AG20443 (cell line): Measurements from ENCODE around the gene NCOR1.
A peak's percentile ranks its signal among the peaks of the same experiment; 100 is the strongest.
"Not testable (repeated sequence)": the region's sequence is repeated elsewhere in the genome, so short reads cannot be mapped to it uniquely, and the experiment has no call there.

Source experiments
- DNase-seq: peaks from one replicate; pipeline ENCODE4 v3.0.0; 2012; ENCODE audit warnings: low spot score, mixed read lengths

NCOR1 gene

DNA sequence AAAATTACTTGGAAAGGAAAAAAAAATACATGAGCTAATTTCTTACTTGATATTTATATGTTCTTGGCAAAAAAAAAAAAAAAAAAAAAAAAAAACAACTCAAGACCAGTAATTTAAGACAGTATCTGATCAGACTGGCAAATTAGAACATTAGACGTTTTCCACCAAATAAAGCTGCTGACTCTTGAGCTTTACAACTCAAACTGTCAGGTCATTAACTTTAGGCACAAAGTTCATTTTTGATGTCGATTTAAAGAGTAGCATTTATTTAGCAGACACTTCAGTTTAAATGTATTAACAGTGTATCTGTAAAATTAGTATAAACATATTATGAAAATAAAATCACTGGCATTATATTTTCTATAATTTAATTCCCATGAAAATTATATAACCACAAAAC is 66.7 kb downstream of the NCOR1 start:
- DNase-seq, result no peak

DNA sequence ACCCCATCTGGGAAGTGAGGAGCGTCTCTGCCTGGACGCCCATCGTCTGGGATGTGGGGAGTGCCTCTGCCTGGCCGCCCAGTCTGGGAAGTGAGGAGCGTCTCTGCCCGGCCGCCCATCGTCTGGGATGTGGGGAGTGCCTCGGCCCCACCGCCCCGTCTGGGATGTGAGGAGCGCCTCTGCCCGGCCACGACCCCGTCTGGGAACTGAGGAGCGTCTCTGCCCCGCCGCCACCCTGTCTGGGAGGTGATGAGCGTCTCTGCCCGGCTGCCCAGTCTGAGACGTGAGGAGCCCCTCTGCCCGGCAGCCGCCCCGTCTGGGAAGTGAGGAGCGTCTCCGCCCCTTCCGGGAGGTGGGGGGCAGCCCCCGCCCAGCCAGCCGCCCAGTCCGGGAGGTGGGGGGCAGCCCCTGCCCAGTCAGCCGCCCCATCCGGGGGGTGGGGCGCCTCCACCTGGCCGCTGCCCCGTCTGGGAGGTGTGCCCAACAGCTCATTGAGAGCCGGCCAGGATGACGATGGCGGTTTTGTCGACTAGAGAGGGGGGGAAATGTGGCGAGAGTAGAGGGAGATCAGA is 69.9 kb downstream of the NCOR1 start:
- DNase-seq, result not testable (repeated sequence)

DNA sequence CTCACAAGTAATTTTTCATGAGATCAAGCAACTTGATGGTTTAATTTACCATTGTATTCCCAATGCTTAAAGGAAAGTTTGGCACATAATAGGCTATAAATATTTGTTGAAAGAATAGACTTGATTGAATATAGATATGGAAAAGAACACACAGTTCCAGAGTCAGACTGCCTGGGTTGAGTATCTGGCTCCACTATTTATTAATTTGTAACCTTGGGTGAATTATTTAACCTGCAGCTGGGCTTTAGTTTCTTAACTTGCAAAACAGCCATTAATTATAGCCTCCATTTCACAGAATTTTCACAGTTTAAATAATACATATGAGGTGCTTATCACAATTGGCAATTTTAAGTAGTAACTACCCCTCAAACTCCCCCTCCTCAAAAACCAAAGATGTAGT is 73.6 kb downstream of the NCOR1 start:
- no peak for DNase-seq

DNA sequence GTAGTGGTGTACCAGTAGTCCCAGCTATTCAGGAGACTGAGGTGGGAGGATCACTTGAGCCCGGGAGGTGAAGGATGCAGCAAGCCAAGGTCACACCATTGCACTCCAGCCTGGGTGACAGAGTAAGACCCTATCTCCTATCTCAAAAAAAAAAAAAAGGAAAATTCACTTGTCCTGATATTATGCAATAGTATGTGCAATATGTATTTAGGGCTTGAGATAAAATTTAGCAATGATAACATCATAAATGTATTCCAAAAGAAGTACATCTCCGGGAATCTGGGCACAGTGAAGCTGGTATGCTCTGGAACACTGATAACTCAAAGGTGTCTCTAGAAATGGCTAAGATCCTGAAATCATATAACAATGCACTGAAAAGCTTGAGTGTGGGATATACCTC is 74.5 kb downstream of the NCOR1 start:
- DNase-seq, result no peak

DNA sequence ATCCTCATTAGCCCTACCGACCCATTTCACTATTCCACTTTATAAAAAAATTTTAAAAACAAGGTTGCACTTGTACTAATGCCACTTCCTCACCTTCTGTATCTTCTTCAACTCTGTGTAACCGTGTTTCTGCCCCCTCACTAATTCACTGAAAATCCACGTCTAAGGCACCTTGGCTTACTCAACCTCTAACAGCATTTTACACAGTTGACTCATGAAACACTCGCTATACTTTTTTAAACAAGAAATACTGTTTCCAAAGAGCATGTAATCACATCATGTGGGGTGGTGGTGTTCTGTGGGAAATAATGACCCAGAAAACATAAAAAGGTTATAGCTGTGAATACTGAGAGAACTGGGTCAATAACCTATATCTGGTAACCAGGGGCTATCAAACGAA is 79.9 kb downstream of the NCOR1 start:
- no peak for DNase-seq

DNA sequence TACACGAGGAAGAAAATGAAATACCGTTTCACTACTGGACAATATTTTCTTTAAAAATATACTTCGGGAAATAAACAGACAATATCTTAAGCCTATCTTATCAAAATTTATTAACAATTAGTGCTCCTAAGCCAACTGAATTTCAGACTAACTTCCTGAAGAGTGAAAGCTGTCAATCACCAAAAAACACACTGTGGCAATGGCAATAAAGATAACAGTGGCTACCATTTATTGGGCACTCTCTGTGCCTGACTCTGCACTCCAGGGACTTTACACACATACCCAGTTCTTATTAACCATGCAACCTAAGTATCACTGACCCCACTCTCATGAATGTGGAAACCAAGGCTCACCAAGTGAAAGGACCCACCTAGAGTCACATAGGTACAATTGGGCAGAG is 83.7 kb downstream of the NCOR1 start:
- no peak for DNase-seq

DNA sequence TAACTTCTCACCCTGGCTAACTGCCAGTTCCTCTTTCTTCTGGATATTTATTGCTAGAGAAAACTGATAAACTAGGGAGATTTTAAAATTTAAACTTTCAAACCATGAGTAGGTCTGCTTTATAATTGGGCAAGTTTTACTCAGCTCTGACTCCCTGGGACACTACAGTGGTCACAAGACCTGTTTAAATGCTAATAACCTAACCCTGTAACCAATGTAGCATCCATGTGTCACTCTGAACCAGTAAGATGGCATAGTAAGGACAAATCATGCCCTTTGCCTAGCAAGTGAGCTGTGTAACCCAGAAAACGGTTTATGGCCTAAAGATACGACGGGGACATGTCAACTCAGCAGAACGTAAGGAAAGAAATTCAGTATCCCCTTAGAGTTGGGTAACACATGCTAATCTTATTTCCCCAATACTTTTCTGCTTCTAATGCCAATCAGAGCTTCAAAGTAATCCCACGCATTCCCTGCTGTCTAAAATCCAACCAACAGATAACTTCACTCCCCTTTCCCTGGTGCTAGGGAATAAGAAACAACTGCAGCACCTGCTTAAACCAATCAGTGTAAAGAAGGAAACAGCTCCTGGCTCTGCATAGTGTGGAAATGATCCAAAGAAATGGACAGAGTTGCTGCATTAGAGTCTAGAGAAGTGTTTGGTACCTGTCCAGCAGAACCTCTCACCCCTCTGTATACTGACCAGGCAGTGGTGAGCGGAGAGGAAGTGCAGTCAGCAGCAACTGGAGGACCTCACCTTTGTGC is 85.7 kb downstream of the NCOR1 start:
- no peak for DNase-seq

DNA sequence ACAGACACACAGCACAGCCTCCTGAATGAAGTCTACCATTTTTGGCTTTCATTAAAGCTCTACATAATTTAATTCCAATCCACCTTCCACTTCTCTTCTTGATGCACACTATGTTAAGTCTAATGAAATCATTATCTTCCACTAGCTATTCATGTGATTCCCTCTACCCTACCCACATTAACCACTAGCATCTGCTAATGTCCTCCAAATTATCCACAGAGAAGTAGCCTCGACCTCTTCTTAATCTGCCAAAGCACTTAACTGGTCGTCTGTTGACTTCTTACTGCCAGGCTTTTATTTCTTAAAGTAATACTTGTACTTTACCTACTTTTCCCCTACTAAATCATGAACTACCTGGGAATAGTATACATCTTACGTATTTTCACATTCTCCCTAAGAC is 91.8 kb downstream of the NCOR1 start:
- no peak for DNase-seq

DNA sequence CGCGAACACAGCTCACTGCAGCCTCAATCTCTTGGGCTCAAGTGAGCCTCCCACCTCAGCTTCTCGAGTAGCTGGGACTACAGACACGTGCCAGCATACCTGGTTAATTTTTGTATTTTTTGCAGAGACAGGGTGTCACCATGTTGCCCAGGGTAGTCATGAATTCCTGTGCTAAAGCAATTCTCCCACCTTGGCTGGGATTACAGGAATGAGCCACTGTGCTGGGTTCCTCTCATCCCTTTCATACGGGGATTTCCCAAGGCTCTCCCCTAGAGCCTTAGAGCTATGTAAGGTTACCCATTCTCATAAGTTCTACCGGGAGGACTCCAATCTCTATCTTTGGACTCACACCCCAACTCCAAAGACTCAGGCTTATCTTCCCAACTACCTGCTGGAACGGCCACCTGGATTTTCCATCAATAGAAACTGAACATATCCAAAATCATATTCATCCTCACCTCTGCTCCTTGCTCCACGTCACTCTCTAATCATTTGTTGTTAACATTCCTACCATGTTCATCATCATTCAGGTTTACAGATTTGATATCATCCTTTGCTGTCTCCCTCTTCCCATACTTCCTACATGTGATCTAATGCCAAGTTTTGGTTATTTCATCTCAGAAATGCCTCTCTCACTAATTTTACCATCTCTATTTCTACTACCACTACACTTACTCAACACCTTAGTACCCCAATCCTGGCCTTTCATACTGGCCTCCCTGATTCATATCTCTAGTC is 92.5 kb downstream of the NCOR1 start:
- DNase-seq, result no peak

DNA sequence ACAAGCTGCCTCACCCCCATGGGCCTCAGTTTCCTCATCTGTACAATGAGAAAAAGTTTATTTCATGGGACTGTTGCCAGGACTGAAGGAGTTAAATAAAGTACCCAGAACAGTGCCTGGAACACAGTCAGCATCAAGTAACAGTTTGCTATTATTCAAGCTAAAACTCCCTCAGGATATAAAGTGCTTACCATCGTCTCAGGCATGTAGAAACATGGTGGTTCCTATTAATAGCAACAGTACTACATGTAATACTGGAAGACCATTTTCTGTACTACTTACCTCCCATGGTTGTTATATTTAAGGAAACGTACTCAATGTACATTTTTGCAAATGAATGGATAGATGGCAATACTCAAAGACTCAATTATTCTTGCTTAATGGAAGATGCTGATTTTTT is 93.4 kb downstream of the NCOR1 start:
- no peak for DNase-seq

DNA sequence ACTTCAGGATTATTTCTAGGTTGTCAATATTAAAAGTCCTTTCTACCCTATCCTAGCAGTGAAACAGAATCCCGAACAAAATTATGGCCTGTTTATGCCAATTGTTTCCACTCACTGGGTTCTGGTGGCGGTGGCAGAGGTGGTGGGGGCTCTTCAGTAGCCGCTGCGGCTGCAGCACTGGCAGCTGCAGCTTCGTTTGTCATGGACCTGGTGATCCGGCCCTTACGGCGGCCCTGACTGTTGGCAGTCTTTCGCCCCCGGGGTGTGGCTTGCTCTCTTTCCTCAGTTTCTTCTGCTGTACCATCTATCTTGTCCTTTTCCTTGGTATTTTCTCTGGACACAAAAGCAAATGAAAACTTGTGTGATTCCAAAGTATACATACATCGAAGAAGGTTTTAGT is 94.4 kb downstream of the NCOR1 start:
- no peak for DNase-seq

DNA sequence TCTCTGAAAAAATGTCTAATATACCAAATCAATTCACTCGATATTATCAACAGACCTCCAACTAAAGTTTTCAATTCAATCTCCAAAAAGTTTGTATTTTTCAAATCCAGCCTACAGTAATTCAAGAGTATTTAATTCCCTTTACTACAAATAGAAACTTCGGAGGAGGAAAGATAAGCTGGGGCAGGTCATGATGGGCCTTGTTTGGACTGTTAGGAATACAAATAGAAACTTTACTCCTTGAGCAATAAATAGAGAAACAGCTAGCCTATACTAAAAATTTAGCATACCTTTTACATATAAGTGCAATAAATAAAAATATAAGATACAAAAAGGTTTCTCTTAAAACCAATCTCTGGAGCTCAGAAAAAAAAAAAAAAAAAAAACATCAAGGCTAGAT is 98.2 kb downstream of the NCOR1 start:
- no peak for DNase-seq

DNA sequence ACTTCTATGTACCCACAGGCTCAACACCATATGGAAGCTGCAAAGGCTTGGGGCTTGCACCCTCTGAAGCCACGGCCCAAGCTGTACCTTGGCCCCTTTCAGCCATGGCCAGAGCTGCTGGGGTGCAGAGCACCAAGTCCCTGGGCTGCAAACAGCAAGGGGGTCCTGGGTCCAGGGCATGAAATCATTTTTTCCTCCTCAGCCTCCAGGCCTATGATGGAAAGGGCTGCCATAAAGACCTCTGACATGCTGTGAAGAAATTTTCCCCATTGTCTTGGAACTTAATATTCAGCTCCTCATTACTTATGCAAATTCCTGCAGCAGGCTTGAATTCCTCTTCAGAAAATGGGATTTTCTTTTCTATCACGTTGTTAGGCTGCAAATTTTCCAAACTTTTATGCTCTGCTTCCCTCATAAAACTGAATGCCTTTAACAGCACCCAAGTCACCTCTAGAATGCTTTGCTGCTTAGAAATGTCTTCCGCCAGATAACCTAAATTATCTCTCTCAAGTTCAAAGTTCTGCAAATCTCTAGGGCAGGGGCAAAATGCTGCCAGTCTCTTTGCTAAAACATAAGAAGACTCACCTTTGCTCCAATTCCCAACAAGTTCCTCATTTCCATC is 100.1 kb downstream of the NCOR1 start:
- not testable (repeated sequence) for DNase-seq

DNA sequence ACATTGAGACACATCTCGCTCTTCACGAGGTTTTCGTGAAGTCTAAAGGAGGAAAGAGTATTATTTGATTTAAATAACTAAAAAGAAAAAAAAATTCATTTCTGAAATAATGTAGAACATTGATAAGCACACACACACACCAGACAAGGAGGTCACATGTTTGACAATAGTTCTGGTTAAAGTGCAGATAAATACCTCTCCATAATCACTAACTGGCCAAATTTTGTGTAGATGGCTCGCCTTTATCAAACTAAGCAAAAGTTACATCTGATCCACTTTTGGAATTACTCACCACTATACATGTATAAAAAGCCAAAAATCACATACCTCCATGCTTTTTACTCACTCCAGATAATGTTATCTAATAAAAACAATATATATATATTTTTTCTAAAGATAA is 106.5 kb downstream of the NCOR1 start:
- DNase-seq, result no peak

DNA sequence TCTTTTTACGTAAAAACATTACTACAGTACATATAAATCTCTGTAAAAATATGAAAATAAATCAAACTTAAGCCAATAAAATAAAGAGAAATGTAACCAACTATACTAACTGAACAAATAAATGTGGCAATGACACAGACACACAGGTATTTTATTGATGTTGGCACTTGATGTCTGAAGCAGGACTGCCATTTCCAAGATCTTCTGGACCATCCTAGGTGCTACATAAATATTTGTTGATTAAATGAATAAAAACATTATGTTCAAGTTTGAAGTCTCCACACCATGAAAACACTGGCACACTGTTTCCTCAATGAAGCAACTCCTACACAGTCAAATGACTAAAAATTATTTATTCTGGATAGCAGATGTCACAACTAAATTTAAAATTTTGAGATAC is 106.9 kb downstream of the NCOR1 start:
- DNase-seq, result no peak

DNA sequence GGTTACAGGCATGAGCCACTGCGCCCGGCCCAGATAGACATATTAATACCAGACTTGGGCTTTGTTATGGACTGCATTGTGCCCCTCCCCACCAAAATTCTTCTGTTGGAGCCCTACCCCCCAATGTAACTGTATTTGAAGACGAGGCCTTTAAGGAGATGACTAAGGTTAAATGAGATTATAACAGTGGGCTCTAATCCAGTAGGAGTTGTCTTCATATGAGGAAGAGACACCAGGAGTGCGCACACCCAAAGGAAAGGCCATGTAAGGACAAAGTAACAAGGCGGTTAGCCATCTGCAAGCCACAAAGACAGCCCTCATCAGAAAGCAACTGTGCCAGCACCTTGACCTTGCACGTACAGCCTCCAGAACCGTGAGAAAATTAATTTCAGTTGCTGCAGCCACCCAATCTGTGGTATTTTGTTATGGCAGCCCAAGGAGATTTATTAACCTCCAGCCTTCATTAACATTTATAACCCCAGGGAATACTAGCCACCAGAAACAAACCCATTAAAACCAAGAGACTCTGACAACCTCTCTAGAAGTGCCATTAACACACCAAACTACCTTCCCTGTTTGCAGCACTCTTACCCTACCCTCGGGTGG is 108.1 kb downstream of the NCOR1 start:
- no peak for DNase-seq

DNA sequence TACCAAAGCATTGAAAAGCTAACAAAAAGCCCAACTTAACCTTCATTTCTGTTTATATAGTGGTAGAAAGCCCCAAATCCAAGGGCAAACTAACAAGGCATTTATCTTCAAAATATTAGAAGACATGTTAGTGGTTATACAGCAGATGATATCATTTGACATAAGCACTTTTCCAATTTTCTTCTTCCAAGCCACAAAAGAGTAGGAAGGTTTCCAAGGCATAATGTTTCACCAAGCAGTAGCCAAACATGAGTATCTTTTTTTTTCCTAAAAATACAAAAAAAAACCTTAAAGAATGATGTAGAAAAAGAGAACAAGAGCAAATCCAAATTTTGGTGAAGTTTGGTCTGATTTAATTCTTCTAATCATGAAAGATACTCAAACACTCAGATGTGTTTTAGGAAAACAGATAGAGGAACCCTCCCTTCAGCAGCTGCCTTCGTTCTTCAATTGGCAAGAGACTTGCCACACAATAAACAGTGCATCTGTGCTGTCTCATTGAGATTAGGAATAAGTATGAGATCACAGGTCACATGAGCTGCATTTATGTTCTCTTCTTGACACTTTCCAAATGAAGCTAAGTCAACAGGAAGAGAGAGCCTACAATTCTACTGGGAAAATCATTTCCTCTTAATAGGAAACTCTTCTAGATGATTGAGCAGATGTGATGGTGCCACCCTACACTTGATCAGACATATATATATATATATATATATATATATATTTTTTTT is 109.0 kb downstream of the NCOR1 start:
- DNase-seq, result peak; percentile 38

DNA sequence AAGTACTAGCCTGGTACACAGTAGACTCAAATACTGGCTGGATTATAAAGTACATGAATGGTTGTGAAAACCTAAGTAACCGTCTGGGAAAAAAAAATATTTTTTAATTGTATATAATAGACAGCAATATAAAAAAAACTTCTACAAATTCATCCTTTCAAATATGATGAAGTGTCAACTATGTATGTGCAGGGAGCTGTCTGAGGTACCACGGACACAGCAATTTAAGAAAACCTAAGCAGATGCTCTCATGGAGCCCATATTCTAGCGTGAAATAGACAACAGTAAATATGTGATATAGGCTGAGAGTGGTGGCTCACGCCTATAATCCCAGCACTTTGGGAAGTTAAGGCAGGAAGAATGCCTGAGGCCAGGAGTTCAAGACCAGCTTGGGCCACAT is 111.1 kb downstream of the NCOR1 start:
- DNase-seq, result no peak

DNA sequence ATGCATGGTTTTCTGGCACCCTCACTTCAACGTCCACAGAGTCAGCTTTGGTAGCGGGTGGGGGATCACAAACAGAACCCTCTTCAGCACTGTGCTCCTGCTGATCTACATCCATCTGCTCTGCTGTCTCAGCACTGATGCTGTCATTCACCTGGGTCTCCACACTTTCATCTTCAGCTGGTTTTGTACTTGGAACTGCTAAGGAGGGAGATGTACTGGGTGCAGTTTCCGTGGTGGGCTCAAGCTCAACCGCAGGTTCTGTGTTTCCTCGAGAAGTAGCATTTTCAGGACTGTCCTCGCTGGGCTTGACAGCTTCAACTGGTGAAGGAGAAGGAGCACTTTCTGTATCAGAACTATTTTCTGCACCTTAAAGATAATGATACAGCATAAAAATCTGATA is 113.9 kb downstream of the NCOR1 start:
- DNase-seq, result no peak

DNA sequence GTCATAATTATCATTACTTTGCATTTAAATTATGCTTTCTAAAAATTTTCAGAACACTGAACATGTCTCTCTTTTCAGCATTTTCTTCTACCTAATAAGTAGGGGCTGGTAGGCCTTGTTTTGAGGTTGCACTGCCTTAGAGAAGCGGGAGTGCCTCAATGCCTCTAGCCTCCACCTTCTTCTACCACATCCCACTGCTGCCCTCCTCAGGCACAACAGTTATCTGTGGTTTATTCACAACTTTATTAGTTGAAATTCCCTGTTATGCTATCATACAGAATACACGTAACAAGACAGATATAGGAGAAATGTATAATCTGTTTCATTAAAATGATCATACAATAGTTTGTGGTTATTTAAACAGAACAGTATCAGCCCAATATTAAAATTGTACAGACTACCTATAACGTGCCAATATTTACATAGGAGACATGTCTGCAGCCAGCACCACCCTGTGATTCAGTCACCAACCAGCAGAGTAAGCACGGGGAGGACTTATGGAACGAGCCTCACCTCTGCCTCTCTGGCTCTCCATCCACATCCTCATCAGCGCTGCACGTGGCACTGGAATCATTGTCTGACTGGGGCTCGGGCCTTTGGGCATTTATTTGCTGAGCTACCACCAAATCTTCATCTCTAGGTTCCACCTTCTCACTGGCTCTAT is 114.5 kb downstream of the NCOR1 start:
- DNase-seq, result no peak

DNA sequence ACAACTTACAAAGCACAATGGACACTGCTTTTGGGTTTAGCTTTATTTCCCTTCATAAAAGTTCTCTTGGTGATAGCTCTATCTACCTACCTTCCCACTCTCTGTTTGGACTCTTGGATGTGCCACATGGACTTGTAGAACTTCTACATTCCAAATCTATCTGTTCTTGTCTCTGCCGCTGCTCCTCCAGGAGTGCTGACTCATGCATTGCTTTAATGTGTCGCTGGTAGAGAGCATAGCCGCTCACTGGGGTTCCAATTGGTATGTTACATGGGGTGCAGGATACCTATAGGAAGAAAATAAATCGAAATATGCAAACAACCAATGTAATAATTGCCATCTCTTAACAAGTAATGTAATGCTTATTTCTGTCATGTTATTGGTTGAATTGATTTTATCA is 123.6 kb downstream of the NCOR1 start:
- DNase-seq, result no peak
